Erythroblast (primary cell): ENCODE data around the gene DAZAP1.

Source experiments
- GATA1 ChIP-seq: IDR thresholded peaks from 2 replicates; pipeline ENCODE4 v1.6.1; 2011; ENCODE audit warnings: low read depth, mild to moderate bottlenecking, control low read depth, low read length, moderate library complexity
- POLR2A ChIP-seq: IDR thresholded peaks from 2 replicates; pipeline ENCODE4 v1.6.1; 2011; ENCODE audit warnings: mild to moderate bottlenecking, low read length

DNA sequence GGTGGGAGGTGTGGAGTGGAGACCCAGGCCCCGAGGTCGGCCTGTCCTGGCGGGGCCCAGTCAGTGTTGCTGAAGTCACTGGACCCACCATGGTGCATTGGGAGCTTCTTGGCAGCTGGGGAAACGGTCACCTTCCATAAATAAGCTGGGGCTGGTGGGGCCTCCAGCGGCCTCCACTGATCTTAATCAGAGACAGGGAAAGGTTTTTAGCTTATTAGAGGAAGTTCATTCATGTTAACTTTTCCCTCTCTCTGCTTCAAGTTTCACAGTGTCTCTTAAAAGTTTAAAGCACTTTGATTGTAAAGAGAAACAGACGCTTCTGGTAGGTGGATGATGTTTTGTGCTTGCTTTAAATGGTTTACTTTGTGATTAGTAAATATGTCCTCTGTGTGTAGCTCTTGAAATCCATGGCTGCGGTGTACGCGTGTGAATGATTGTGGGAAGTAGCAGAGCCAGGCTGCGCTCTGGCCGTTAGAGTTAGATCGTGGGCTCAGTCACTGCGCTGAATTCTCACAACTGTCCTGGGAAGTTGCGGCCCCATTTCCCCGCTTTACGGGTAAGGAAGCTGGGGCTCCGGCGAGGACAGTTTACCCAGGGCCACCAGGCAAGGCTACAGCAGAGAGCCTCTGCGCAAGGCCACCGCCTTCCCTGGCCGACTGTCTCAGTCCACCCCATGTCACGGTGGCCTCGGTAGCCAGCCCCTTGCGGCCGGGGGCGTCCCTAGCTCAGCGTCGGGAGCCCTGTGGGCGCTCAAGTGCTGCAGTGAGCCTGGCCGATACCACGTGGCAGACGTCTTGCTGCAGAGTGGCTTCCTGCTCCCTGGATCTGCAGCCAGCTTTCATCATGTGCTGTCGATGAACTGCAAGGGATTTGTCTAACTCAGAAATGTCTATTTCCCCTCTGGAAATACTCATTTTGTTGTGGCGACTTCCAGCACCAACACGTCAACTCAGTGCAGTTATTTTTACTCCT is 40.2 kb upstream of the DAZAP1 start:
- TF ChIP-seq POLR2A = no peak
- no peak for TF ChIP-seq GATA1
